ENCODE data around the gene CCDC60.
A peak's percentile ranks its signal among the peaks of the same experiment; 100 is the strongest.

Gene CCDC60

GRCh38 chr12:119486599-119487154 is 152.1 kb downstream of the CCDC60 start:
- TF ChIP-seq, protein P1, sequence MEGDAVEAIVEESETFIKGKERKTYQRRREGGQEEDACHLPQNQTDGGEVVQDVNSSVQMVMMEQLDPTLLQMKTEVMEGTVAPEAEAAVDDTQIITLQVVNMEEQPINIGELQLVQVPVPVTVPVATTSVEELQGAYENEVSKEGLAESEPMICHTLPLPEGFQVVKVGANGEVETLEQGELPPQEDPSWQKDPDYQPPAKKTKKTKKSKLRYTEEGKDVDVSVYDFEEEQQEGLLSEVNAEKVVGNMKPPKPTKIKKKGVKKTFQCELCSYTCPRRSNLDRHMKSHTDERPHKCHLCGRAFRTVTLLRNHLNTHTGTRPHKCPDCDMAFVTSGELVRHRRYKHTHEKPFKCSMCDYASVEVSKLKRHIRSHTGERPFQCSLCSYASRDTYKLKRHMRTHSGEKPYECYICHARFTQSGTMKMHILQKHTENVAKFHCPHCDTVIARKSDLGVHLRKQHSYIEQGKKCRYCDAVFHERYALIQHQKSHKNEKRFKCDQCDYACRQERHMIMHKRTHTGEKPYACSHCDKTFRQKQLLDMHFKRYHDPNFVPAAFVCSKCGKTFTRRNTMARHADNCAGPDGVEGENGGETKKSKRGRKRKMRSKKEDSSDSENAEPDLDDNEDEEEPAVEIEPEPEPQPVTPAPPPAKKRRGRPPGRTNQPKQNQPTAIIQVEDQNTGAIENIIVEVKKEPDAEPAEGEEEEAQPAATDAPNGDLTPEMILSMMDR (IDR thresholded peaks at IDR 0.05; ENCODE audit: low read depth, low read length), result no peak
- no peak overlapping the region for H3K4me3 ChIP-seq (ENCODE audit: low read depth, low read length)
- DNase-seq (ENCODE audit: low read depth, low spot score), result no peak
- in situ Hi-C loops (cut with HindIII; ENCODE audit: low sequenced_read_pairs), result no loop called here

- no peak for DNase-seq (ENCODE audit: low read depth, low spot score)
These were observed 157.3 kb downstream of the CCDC60 start for GRCh38 chr12:119491814-119492213.

DNA sequence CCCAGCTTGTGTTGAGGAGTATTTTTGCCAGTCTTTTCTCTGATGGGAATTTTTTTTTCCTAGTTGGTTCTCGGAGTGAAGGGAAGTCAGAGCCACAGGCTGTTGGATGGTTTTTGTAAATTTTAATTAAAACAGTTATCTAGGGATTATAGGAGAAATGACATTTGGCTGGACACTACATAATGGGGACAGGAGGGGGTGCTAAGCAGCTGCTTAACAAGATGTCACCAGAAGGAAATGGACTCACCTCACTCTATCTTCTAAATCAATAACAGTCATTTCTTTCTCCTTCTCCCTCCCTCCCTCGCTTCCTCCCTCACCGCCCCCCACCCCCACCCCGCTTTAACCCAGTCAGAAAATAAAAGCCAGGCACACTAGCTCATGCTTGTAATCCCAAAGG is 165.7 kb downstream of the CCDC60 start:
- no peak overlapping the region for H3K4me3 ChIP-seq (ENCODE audit: low read depth, low read length)
- TF ChIP-seq, protein P1 (IDR thresholded peaks at IDR 0.05; ENCODE audit: low read depth, low read length), result no peak
- in situ Hi-C loops (cut with HindIII; ENCODE audit: low sequenced_read_pairs), result no loop called here
- no peak for DNase-seq (ENCODE audit: low read depth, low spot score)

More at GRCh38 chr12:119491814-119492213, 157.3 kb downstream of the CCDC60 start:
- H3K4me3 ChIP-seq (ENCODE audit: low read depth, low read length), result no peak overlapping the region
- TF ChIP-seq, protein P1 (IDR thresholded peaks at IDR 0.05; ENCODE audit: low read depth, low read length), result no peak
- in situ Hi-C loops (cut with HindIII; ENCODE audit: low sequenced_read_pairs), result no loop called here

- H3K4me3 ChIP-seq (ENCODE audit: low read depth, low read length), result no peak overlapping the region
- TF ChIP-seq, protein P1 (IDR thresholded peaks at IDR 0.05; ENCODE audit: low read depth, low read length), result no peak
- no peak for DNase-seq (ENCODE audit: low read depth, low spot score)
- in situ Hi-C loops (cut with HindIII; ENCODE audit: low sequenced_read_pairs), result no loop called here
These were observed 166.5 kb downstream of the CCDC60 start for GRCh38 chr12:119501052-119501451.

DNA sequence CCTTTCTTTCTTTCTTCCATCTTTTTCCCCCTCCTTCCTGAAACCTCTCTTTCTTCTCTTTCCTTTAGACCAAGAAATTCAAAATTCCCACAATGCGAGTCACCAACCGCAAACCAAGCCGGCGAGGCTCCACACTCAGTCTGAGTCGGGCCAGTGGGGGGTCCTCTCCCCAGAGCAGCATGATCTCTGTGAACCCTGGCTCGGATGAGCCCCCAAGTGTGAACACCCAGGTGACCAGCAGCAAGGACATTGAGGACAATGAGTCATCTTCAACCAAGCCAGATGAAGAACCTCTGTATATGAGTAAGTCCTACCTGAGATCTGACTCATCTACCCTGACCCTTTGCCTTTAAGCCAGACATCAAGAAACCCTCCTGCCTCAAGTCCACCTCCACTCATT is 170.5 kb downstream of the CCDC60 start:
- DNase-seq (ENCODE audit: low read depth, low spot score), result peak; percentile 31
- H3K4me3 ChIP-seq (ENCODE audit: low read depth, low read length), result no peak overlapping the region
- TF ChIP-seq, protein P1 (IDR thresholded peaks at IDR 0.05; ENCODE audit: low read depth, low read length), result no peak
- in situ Hi-C loops (cut with HindIII; ENCODE audit: low sequenced_read_pairs), result no loop called here

- TF ChIP-seq, protein P1 (IDR thresholded peaks at IDR 0.05; ENCODE audit: low read depth, low read length), result no peak
- in situ Hi-C loops (cut with HindIII; ENCODE audit: low sequenced_read_pairs), result no loop called here
- no peak overlapping the region for H3K4me3 ChIP-seq (ENCODE audit: low read depth, low read length)
- DNase-seq (ENCODE audit: low read depth, low spot score), result no peak
These were observed 178.4 kb downstream of the CCDC60 start for GRCh38 chr12:119512772-119513497.

All from astrocyte of the spinal cord (primary cell).